CD4-positive, alpha-beta T cell treated with Interleukin-12 subunit alpha and Interleukin-12 subunit beta, for 1 hour (primary cell): ENCODE measurements around the gene DLG2.
"Not testable (repeated sequence)": the region's sequence is repeated elsewhere in the genome, so short reads cannot be mapped to it uniquely, and the experiment has no call there.

Source experiments
- DNase-seq: peaks from one replicate; pipeline ENCODE4 v3.0.0-alpha.2; 2020

Gene DLG2

GRCh38 chr11:83456075-83456474 is 2171.1 kb downstream of the DLG2 start:
- DNase-seq = no peak

- DNase-seq = no peak
These were observed 2171.8 kb downstream of the DLG2 start for GRCh38 chr11:83455356-83455755.

GRCh38 chr11:83454674-83455073 is 2172.5 kb downstream of the DLG2 start:
- DNase-seq = no peak

- DNase-seq = no peak
These were observed 2177.7 kb downstream of the DLG2 start for GRCh38 chr11:83449338-83449913.

- DNase-seq = no peak
These were observed 2178.5 kb downstream of the DLG2 start for GRCh38 chr11:83448686-83449085.

- DNase-seq = not testable (repeated sequence)
These were observed 2183.3 kb downstream of the DLG2 start for GRCh38 chr11:83443880-83444279.

- DNase-seq = no peak
These were observed 2185.5 kb downstream of the DLG2 start for GRCh38 chr11:83441601-83442000.

GRCh38 chr11:83441171-83441570 is 2186.0 kb downstream of the DLG2 start:
- DNase-seq = no peak

GRCh38 chr11:83438438-83438837 is 2188.7 kb downstream of the DLG2 start:
- DNase-seq = no peak

- no peak for DNase-seq
These were observed 2189.2 kb downstream of the DLG2 start for GRCh38 chr11:83437939-83438338.

- no peak for DNase-seq
These were observed 2190.3 kb downstream of the DLG2 start for GRCh38 chr11:83436855-83437254.

- not testable (repeated sequence) for DNase-seq
These were observed 2192.3 kb downstream of the DLG2 start for GRCh38 chr11:83434812-83435211.

GRCh38 chr11:83427943-83428342 is 2199.2 kb downstream of the DLG2 start:
- no peak for DNase-seq

GRCh38 chr11:83427501-83427900 is 2199.6 kb downstream of the DLG2 start:
- no peak for DNase-seq

GRCh38 chr11:83425137-83425466 is 2202.0 kb downstream of the DLG2 start:
- DNase-seq = no peak

GRCh38 chr11:83424376-83425136 is 2202.6 kb downstream of the DLG2 start:
- no peak for DNase-seq

- DNase-seq = not testable (repeated sequence)
These were observed 2204.5 kb downstream of the DLG2 start for GRCh38 chr11:83422641-83423040.

- DNase-seq = no peak
These were observed 2216.3 kb downstream of the DLG2 start for GRCh38 chr11:83410605-83411565.

- DNase-seq = no peak
These were observed 2217.3 kb downstream of the DLG2 start for GRCh38 chr11:83409891-83410290.

- DNase-seq = no peak
These were observed 2217.7 kb downstream of the DLG2 start for GRCh38 chr11:83409476-83409875.

- no peak for DNase-seq
These were observed 2218.2 kb downstream of the DLG2 start for GRCh38 chr11:83408946-83409345.
